Stimulated activated CD4-positive, alpha-beta T cell treated with anti-CD3 and anti-CD28 coated beads, Interleukin-2, amount 100 ng/mL, for 24 hours (primary cell): ENCODE data around the gene GP2.
"Not testable (repeated sequence)": the region's sequence is repeated elsewhere in the genome, so short reads cannot be mapped to it uniquely, and the experiment has no call there.

Source experiments
- DNase-seq, 2 donors: peaks; one replicate each; pipeline ENCODE4 v3.0.0-alpha.2; 2020

GP2 gene

DNA sequence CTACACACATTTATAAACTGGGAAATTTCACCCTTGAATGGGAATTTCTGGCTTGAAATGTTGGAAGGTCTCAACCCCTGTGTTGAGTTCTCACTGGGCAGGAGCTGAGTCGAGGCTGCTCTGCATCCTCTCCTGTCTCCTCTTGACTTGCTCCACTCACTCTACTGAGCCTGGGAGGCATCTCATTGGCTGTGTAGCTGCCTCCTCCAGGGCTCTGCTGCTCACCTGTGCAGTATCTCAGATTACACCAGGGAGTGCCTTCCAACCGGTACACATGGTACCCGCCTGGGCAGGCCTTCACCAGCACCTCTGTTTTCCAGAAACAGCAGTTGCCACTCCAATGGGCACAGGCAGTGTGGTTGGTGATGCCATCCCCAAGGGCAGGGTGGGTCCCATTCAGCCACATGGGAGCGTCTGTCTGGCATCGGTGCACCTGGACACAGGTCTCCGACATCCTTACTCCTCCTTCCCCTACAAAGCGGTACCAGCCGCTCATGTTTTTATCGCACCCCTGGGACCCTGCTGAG is 3.7 kb downstream of the GP2 start:
- no peak for DNase-seq

DNA sequence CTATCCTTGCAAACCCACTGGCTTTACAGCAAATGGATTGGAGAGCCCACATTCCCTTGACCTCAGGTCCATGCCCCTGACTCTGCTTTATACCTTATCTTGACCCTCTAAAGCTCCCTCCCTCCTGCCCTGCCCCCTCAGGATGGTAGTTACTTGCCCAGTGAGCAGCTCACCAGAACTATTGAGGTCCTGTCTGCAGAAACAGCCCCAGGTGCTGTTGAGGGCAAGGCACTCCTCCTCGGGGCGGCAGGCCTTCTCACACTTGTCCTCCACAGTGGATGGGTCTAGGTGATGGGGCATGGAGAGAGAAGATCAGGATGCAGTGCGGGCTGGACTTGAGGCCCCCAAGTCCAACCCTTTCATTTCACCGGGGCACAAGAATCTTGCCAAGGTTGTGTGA is 4.6 kb downstream of the GP2 start:
- DNase-seq: no peak

DNA sequence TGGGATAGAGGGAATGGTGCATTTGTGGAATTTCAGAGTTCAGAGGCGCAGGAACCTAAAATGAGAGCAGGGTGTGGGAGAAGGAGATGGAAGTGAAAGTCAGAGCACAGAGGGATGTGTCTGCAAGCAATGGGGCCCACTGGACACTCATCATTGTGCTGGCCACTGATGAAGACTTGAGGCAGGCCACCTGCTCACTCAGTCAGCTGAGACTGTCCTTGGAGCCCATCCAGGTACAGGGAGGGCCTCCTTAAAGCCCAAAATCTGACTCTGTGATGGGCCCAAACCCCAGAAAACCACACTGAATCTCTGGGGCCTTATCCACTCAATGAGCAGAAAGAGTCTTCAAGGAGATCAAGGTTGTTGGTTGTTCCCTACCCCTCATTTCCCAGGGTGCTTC is 5.6 kb downstream of the GP2 start:
- DNase-seq: no peak

DNA sequence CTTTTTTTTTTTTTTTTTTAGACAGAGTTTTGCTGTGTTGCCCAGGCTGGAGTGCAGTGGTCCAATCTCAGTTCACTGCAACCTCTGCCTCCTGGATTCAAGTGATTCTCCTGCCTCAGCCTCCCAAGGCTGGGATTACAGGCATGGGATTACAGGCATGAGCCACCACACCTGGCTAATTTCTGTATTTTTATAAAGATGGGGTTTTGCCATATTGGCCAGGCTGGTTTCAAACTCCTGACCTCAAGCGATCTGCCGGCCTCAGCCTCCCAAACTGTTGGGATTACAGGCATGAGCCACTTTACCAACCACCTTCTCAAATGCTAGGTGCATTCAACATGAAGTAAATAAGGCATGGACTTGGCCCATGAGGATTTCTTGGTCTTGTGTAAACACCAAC is 6.3 kb downstream of the GP2 start:
- not testable (repeated sequence) for DNase-seq

DNA sequence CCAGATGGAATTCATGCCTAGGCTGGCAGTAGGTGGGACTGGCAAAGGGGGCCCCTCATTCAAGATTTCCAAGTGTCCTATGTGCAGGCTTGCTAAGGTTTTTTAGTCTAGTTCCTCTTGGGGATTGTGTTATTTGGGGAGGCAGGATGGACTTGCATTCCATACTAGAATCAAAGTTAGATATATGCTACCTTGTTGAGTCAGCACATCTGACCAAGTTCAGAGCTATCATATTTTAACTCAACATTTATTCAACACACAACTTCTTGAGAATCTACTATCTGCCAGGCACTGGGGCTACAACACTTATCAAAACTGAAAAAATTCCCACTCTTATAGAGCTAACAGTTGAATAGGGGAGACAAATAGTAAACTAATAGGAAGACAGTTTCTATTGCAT is 6.7 kb downstream of the GP2 start:
- DNase-seq: no peak

DNA sequence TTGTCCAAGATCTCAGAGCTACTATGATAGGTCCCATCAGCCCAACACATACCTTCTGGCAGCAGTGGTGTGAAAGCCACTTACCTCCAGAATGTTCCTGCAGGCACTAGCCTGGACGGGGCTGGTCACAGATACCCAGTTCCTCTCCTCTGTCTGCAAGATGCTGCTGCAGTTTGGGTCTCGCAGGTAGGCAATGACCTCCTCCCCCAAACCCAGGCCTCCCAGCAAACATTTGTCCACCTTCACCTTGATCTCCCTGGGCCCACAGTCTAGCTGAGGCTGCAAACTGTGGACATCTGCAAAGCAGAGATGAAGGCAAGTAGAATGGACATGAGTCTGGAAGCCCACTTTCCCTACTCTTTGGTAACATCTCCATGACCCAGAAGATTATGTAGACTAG is 7.1 kb downstream of the GP2 start:
- DNase-seq: no peak

DNA sequence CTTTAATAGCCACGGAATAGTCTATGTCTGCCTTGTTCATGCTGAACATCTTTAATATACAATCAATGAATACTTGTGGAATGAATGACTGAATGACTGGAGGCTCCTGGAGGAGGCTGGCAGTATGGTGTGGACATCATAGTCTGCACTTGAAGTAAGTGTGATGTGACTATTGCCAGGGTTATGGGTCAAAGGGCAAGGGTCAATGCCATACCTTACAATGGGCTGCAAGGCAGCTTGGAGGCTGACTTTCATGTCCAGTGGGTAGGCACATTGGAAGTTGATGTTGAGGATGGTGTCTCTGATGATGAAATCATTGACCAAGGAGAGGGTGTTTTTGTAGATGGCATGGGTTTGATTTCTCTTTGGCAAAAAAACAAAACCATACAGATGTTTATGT is 7.9 kb downstream of the GP2 start:
- no peak for DNase-seq

DNA sequence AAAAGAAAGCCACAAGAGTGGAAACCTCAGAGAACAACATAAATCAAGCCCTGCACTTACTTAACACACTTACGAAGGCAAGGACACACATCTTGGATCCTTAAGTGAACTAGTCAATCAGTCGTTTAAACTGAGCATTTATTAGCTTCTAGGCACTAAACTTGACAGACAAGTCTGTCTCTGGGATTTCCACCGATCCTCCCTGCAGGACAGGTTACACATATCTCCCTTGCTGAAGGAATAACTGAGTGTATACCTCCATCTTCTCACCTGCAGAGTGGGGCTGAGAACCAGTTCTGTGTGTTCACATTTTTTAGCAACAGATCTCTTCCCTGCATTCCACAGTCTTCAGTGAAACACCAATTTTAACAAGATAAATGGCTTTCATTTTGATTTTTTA is 8.9 kb downstream of the GP2 start:
- DNase-seq: no peak

DNA sequence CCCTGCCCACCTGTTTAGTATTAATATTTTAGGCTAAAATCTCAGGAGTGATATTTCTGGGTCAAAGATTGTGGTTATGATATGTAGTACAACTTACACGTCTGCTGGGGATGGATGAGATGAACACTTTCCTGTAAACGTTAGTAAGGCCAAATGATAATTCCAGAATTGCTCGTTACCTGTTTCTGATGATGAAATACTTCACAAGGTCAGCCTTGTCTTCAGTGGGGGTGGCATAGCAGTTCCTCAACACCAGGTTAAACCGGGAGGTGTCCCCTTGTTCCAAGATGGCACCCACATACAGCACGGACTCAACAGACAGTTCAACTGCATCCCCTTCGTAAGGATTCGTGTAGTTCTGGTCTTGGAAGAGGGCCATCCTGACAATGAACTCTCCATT is 9.3 kb downstream of the GP2 start:
- DNase-seq: no peak

DNA sequence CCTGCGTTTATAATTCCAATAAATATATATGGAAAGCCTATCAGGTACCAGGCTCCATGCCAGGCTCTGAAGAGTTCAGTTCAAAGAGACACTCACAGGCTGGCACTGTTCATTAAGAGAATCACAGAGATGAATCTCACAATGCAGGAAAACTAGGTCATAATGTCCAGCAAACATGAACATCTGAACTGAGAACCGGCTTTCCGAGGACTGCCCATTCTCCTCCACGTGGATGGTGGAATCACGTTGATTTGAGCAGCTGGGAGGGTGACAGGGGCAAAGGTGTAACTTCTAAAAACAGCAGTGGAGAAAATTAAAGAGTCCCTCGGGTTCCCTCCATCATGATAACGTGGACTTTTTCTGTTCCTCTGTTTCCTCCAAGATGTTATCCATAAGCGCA is 10.2 kb downstream of the GP2 start:
- DNase-seq: no peak

DNA sequence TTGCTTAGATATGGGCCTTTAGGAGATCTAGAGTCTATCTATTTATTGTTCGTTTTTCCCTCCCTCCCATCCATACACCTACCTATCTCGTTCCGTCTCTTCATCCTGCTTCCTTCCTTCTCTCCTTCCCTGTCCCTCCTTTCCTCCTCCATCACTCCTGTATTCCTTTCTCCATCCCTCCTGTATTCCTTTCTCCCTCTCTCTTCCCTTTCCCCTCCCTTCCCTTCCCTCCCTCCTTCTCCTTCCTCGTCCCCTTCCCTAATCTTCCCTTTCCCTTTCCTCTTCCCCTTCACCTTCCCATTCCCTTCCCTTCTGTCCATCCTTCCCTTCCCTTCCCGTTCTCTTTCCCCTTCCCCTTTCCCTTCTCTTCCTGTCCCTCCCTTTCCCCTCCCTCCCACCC is 10.6 kb downstream of the GP2 start:
- no peak for DNase-seq

DNA sequence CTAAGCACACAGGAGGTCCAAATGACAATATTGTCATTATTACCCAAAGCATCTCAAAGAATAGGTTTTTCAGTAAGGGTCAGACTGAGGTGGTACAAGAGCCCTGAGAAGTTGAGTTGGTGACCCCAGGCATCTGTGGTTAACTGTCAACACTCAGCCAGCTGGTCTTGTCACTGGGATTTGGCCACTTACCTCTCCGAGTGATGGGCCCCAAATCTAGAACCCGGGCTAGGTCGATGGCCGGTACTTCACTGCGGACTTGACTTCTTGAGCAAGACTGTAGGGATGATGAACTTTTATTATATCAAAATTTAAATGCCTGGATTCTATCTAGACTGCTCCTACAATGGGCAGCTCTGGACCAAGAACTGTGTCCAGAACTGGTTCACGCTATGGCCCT is 11.5 kb downstream of the GP2 start:
- no peak for DNase-seq

DNA sequence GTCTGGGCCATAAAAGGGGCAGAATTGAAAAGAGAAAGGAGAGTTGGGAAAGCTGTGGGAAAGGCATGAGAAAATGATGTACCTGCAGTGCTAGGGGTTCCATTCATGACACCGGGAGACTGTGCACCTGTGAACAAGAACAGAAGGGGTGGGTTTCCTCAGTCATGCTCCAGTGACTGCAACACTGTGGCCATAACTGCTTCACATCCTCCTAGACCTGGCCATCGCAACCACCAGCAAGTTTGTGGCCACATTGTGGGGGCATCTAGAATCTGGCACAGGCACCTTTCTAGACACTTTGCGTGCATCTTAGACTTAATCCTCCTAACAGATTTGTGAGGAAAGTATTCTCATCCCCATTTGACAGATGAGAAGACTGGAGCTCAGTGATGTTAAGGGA is 12.7 kb downstream of the GP2 start:
- no peak for DNase-seq

DNA sequence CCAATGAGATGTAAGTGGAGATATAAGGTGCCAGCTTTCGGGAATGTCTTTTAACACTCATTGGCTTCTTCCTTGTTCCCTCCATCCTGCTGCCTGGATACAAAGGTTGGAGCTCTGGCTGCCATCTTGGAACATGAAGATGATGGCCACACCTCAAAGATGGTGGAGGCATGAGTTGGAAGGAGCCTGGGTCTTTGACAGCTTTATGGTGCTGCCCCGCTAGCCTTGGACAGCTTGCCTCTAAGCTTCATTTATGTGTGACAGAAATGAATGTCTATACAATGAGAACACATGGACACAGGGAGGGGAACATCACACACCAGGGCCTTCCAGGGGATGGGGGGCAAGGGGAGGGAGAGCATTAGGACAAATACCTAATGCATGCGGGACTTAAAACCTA is 13.6 kb downstream of the GP2 start:
- no peak for DNase-seq

DNA sequence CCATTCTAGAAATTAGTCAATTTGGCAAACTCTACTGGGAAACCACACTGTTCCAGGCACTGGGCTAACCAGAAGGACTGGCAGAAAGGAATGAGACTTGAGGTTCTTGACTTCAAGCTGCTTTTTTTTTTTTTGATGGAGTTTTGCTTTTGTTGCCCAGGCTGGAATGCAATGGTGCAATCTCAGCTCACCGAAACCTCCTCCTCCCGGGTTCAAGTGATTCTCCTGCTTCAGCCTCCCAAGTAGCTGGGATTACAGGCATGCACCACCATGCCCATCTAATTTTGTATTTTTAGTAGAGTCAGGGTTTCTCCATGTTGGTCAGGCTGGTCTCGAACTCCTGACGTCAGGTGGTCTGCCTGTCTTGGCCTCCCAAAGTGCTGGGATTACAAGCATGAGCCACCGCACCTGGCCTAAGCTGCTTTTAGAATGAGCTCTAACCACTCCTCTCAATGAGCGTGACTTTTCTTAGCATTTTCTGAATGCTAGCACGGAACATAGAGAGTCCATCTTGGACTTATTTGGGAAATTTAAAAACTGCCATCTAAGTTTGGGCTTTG is 14.7 kb downstream of the GP2 start:
- not testable (repeated sequence) for DNase-seq

DNA sequence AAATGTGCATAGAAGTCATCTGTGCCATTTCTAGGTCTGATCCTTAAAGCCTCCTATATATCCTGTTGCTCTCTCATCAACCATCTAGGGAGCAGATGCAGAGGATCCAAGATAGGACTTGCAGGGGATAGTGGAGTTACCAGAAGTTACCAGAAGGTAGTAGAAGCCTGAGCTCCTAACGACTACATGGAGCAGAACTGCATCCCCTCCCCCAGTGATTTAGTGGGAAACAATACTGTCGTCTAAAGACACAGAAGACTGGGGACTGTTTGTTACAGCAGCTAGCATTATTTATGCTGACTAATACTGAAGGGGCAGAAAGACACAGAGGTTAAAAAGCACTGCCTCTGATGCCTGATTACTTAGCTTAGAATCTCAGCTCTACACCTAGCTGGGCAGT is 15.8 kb downstream of the GP2 start:
- DNase-seq: no peak

DNA sequence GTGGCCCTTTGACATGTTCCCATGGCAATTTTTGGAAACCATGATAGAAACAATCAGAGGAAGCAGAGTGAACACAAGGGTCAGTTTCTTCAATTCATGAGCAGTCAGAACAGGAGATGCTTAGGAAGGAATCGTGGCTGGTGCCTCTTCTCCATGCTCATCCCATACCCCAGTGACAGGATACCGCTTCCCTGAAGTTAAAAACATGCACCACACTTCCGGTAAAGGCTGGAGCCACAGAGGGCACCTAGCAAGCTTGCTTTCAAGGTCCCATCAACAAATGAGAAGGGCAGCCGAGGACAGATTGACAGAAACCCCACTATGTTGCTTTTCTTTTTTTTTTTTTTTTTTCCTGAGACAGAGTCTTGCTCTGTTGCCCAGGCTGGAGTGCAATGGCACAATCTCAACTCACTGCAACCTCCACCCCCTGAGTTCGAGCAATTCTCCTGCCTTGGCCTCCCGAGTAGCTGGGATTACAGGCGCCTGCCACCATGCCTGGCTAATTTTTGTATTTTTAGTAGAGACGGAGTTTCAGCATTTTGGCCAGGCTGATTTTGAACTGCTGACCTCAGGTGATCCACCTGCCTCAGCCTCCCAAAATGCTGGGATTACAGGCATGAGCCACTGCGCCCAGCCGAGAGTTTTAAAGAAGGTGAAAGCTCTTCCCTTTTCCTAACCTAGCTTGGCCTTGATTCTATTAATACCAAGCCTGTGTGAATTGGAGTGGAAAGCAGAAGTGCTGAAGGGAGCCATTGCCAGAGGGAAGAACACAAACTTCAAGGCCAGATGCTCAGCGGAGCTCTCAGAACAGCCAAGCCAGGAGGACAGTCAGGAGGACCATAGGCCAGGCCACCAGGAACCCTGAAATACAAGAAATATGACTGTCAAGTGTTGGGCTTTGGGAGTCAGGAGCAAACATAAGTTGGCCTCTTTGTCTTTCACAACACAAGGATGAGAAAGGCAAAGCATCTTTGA is 16.6 kb downstream of the GP2 start:
- DNase-seq: no peak

DNA sequence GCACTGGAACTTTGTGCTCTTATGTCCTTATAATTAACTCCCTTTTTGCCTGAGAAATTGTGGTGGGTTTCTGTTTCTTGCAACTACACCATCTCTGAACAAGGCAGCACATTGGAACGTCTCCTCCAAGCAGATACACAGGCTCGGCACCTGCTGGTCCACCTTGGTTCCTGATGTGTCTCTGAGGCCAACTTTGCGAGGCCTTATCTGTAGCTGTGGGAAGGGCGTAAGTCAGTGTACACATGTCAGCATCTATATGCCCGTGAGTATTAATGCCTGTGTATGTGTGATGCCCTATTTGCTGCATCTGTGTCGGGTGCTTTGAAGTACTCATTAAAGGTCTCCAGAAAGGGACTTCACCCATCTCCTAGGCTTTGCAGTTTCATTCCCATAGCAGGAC is 17.5 kb downstream of the GP2 start:
- no peak for DNase-seq

DNA sequence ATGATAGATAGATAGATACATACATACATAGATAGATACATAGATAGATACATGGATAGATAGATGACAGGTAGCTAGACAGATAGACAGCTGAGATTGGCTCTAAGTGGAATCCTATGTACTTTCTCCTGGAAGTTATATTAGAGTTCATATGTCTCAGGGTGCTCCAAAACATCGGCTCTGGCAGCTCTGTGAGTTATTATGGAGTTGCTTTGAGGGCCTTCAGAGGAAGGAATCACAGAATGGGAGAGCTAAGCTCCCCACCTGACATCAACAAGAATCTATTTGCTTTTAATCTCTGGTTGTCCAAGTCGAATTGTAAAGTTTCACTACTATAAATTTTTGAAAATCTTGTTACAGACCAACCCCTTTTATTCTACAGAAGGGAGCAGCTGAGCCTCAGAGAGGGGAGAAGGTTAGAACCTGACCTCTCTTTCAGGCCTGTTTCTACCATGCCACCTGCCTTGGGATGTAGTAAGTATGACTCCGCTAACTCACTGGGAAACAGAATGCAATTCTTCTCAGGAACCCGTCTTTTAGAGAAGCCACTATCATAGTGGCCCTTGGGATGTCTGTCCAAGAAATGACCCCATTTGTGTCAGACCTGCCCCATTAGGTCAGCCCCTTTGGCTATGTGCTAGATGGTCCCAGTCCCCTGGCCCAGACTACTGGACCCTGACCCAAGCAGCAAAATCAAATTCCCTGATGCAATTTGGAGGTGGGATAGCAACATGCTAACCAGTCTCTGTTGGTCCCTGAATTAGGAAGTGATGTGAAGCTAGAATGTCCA is 18.3 kb downstream of the GP2 start:
- DNase-seq: no peak

DNA sequence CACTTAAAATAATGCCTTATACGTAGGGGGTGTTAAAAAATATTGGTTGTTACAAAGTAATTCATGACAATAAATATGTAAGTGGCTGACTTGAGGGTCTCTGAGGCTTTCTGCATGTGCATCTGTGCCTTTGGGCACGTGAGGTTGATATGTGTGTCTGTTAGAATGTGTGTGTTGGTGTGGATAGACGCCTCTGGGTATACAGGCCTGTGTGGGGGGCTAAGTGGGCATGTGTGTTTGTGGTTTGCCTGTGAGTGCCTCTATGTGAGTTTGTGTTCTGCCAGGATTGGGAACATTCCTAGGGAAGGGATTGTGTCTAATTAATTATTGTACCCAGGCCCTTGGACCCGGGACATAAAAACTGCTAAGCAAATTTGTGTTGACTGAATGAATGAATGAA is 19.0 kb downstream of the GP2 start:
- DNase-seq: no peak

DNA sequence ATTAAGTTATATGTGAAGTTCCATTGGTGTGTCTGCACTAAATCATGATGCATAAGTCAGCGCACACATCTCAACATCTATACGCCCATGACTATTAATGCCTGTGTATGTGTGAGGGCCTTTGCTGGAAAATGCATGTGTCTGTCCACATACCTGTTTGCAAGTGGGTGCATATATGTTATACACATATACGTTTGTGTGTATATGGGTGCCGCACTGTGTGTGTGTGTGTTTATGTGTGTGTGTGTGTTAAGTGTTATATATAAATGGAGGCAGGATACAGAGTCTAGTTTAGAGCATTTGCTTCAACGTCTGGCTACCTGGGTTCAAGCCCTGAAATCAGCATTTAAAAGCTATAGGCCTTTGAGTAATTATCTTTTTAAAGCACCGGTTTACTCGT is 19.5 kb downstream of the GP2 start:
- no peak for DNase-seq

DNA sequence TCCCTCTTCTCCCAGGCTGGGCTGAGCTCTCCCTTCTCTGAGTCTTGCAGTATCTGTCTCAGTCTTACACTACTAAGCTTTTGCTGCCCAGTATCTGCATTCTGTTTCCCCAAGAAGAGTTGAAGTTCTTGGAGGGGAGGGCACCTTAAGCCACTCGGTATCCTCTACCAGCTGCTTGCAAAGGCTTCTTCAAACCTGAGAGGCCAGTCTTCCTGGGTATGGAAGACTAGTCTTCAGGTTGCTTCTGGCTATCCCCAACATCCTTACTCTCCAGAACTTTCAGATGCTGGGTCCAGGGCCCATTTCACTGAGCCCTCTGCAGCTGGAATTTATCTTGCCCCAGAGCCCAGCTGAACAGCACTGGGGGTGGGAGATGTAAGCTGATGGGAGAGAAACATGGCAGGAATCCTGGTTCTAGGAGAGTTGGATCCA is 20.1 kb downstream of the GP2 start:
- DNase-seq: no peak

DNA sequence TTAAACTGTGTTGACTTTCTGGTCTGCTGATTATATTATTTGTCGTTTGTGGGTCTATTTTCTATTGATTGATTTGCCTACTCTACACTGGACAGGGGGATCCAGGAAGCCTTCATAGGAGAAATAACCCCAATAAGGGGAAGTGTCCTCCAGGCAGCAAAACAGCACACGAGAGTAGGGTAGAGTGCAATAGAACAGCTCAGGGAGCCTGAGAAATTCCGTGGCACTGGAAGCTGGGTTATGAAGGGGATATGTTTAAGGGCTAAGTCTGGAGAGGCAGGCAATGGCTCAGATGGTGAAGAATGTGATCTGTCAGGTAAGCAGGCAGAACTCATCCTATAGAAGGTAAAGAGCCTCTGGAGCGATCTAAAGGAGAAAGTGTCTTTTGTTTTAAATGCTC is 20.9 kb downstream of the GP2 start:
- DNase-seq: no peak

DNA sequence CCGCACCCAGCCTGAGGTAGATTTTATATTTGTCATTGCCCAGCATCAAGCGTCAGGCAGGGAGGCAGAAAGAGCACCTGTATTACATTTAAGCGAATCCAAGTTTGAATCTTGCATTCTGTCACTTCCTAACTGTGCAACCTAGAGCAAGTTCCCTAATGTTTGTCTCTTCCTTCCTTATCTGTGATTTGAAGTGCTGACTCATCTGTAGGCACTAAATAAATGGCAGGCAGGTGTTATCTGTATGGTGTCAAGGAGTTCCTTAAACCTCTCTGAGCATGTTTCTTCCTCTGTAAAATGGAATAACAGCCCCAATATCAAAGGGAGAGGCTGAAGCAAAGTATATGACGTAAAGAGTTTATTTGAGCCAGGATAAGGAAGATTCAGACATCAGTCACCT is 24.3 kb downstream of the GP2 start:
- DNase-seq: no peak
